ENCODE measurements around the gene DDX39B.
"Not testable (repeated sequence)": the region's sequence is repeated elsewhere in the genome, so short reads cannot be mapped to it uniquely, and the experiment has no call there.

The DDX39B gene

GRCh38 chr6:31575335-31575901 is 33.6 kb upstream of the DDX39B start, which contains the start of gene TNF:
Gene TNF (plus strand): TSS chr6:31575565. CDS start chr6:31575742, 177 bp downstream.
- DNase-seq = no peak

- no peak for DNase-seq
These were observed 32.6 kb upstream of the DDX39B start for GRCh38 chr6:31574106-31575061.

GRCh38 chr6:31573239-31574105 is 31.7 kb upstream of the DDX39B start:
- no peak for DNase-seq

- DNase-seq = no peak
These were observed 30.5 kb upstream of the DDX39B start, which contains the start of gene LTA for GRCh38 chr6:31572041-31572911. Gene LTA (plus strand): TSS chr6:31572289. CDS start chr6:31572743, 454 bp downstream.

- no peak for DNase-seq
These were observed 28.2 kb upstream of the DDX39B start for GRCh38 chr6:31569861-31570536.

GRCh38 chr6:31568537-31568961 is 26.7 kb upstream of the DDX39B start:
- DNase-seq = no peak

GRCh38 chr6:31567531-31568370 is 25.9 kb upstream of the DDX39B start:
- no peak for DNase-seq

- no peak for DNase-seq
These were observed 18.9 kb upstream of the DDX39B start for GRCh38 chr6:31560697-31561058.

- DNase-seq = no peak
These were observed 18.3 kb upstream of the DDX39B start for GRCh38 chr6:31559958-31560696.

GRCh38 chr6:31559606-31559957 is 17.8 kb upstream of the DDX39B start:
- no peak for DNase-seq

GRCh38 chr6:31558631-31559500 is 17.1 kb upstream of the DDX39B start:
- DNase-seq = no peak

GRCh38 chr6:31558318-31558625 is 16.5 kb upstream of the DDX39B start:
- no peak for DNase-seq

GRCh38 chr6:31557443-31558317 is 15.9 kb upstream of the DDX39B start:
- DNase-seq = no peak

- DNase-seq = no peak
These were observed 14.5 kb upstream of the DDX39B start for GRCh38 chr6:31556307-31556706.

- not testable (repeated sequence) for DNase-seq
These were observed 9.6 kb upstream of the DDX39B start for GRCh38 chr6:31551371-31551770.

- no peak for DNase-seq
These were observed 6.7 kb upstream of the DDX39B start for GRCh38 chr6:31548544-31548873.

GRCh38 chr6:31547727-31548543 is 6.1 kb upstream of the DDX39B start:
- DNase-seq = no peak

Data from NCI-H2029 treated with DMSO at 0.1 percent for 48 hours (cell line).